Sigmoid colon (tissue), 7 donors: ENCODE data around the gene MED31. TPM values are rescaled to one million over a fixed set of nuclear protein-coding genes. Genes with fewer than 3 reads are reported as not detected.

ENCODE experiments used
- DNase-seq: peaks from one replicate; pipeline ENCODE4 v3.0.0-alpha.2; 2019
- H3K27ac ChIP-seq, 4 donors: fragments of 200-600 bp; sonication (generic); one replicate each; pipeline ENCODE4 v1.5.1; 2016 to 2019; ENCODE audit warnings: mild to moderate bottlenecking in 1 of 4
- H3K27me3 ChIP-seq, 3 donors: fragments of 200-600 bp; sonication (generic); one replicate each; pipeline ENCODE4 v1.5.1; 2019; ENCODE audit warnings: mild to moderate bottlenecking in 1 of 3
- H3K36me3 ChIP-seq, 4 donors: fragments of 200-600 bp; sonication (generic); one replicate each; pipeline ENCODE4 v1.5.1; 2016 to 2019
- H3K4me1 ChIP-seq, 4 donors: fragments of 200-600 bp; sonication (generic); one replicate each; pipeline ENCODE4 v1.5.1; 2017 to 2019
- H3K4me3 ChIP-seq, 4 donors: fragments of 200-600 bp; sonication (generic); one replicate each; pipeline ENCODE4 v1.5.1; 2017 to 2019; ENCODE audit warnings: mild to moderate bottlenecking in 2 of 4, moderate library complexity in 1 of 4
- H3K9me3 ChIP-seq, 4 donors: fragments of 200-600 bp in 3 of 4; sonication (generic) in 3 of 4; one replicate each; pipeline versions ENCODE4 v1.5.1 to v1.6.1; 2013 to 2019
- EP300 ChIP-seq, 4 donors: sonication (generic); formaldehyde crosslinking; IDR thresholded peaks; one replicate each; pipeline ENCODE4 v1.6.1; 2017; ENCODE audit warnings: antibody characterized with exemption in 4 of 4
- POLR2A ChIP-seq, 2 donors: fragments of 450-650 bp; IDR thresholded peaks; one replicate each; pipeline ENCODE4 v1.6.1; 2016; ENCODE audit warnings: antibody characterized with exemption in 2 of 2, mild to moderate bottlenecking in 2 of 2, moderate library complexity in 2 of 2
- POLR2AphosphoS5 ChIP-seq, 4 donors: sonication (generic); formaldehyde crosslinking; IDR thresholded peaks; one replicate each; pipeline ENCODE4 v1.6.1; 2017; ENCODE audit warnings: antibody characterized with exemption in 4 of 4
- WGBS, 2 donors: extraction: QIAGEN DNeasy Blood & Tissue Kit; methylation state at CpG; one replicate each; pipeline ENCODE4 v1.1.7; 2013; 5-methylcytosine and 5-hydroxymethylcytosine counted together
- intact Hi-C: fragments of 100-400 bp; cut with DNase I; formaldehyde crosslinking; loops from one replicate; pipeline ENCODE4 v1.15.1; 2023
- polyA plus RNA-seq, 3 donors: library from polyadenylated mRNA; stranded (reverse); fragments of 200-250 nt; gene quantifications; one replicate each; pipeline ENCODE4 v1.2.3, GENCODE V29; 2013
- total RNA-seq, 4 donors: library from RNA; depleted of rRNA; stranded (reverse); fragments of >200 nt; gene quantifications; one replicate each; pipeline ENCODE4 v1.1.0, GENCODE V29; 2016
- TF ChIP-seq, protein P1 (sequence below), 4 experiments: fragments of 450-650 bp in 3 of 4; fragments of 200-600 bp in 1 of 4; IDR thresholded peaks; one replicate each; pipeline ENCODE4 v1.5.1; 2016 to 2019; ENCODE audit warnings: antibody characterized with exemption in 4 of 4, mild to moderate bottlenecking in 3 of 4, moderate library complexity in 2 of 4
- donor health status: healthy with polysubstance abuse.
- donor health status: Bipolar disorder and iron deficiency.
- donor health status: healthy.

Gene MED31
- total and polyA plus RNA-seq, 7 donors = 2.0 to 24.0 (median 8.6) TPM

DNA sequence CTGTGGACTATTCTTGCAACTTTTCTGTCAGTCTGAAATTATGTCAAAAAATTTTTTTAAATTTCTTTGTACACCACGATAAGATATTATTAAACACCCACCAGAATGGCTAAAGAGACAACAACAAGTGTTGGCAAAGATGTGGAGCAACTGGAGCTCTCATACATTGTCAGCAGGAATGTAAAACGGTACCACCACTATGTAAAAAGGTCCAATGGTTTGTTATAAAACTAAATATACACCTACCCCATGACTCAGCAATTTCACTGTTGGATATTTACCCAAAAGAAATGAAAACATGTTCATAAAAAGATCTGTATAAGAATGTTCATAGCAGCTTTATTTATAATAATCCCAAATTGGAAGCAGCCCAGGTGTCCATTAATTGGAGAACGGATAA, 18.1 kb downstream of the MED31 start:
- Histone ChIP-seq H3K27ac (no peak overlapping the region), H3K9me3 (no peaks in the 10 kb centered on the region), H3K4me3 (no peak overlapping the region), H3K27me3 (no peaks in the 10 kb centered on the region), H3K36me3 (peaks cover 0 to 51% (median 20%) of the 10 kb centered on the region in 4 donors), H3K4me1 (peaks cover 0 to 16% (median 5%) of the 10 kb centered on the region in 4 donors)
- intact Hi-C loops = no loop called here
- TF ChIP-seq EP300 (IDR thresholded peaks at IDR 0.05) (no peak), POLR2AphosphoS5 (IDR thresholded peaks at IDR 0.05) (no peak), POLR2A (IDR thresholded peaks at IDR 0.05) (no peak)
- TF ChIP-seq, protein P1, sequence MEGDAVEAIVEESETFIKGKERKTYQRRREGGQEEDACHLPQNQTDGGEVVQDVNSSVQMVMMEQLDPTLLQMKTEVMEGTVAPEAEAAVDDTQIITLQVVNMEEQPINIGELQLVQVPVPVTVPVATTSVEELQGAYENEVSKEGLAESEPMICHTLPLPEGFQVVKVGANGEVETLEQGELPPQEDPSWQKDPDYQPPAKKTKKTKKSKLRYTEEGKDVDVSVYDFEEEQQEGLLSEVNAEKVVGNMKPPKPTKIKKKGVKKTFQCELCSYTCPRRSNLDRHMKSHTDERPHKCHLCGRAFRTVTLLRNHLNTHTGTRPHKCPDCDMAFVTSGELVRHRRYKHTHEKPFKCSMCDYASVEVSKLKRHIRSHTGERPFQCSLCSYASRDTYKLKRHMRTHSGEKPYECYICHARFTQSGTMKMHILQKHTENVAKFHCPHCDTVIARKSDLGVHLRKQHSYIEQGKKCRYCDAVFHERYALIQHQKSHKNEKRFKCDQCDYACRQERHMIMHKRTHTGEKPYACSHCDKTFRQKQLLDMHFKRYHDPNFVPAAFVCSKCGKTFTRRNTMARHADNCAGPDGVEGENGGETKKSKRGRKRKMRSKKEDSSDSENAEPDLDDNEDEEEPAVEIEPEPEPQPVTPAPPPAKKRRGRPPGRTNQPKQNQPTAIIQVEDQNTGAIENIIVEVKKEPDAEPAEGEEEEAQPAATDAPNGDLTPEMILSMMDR (IDR thresholded peaks at IDR 0.05) = no peak
- DNase-seq = no peak
- 97 to 98% methylated on average over 3 of the region's 3 CpGs for WGBS, 2 donors

GRCh38 chr17:6632530-6632929, 18.9 kb downstream of the MED31 start:
- H3K27me3 ChIP-seq = no peaks in the 10 kb centered on the region
- no peak overlapping the region for H3K4me3 ChIP-seq
- no peak for DNase-seq
- peaks cover 0 to 58% (median 23%) of the 10 kb centered on the region in 4 donors for H3K36me3 ChIP-seq
- TF ChIP-seq, protein P1 (IDR thresholded peaks at IDR 0.05) = no peak
- TF ChIP-seq POLR2A (IDR thresholded peaks at IDR 0.05) = no peak
- no peak for TF ChIP-seq POLR2AphosphoS5 (IDR thresholded peaks at IDR 0.05)
- TF ChIP-seq EP300 (IDR thresholded peaks at IDR 0.05) = no peak
- peaks cover 0 to 9% (median 3%) of the 10 kb centered on the region in 4 donors for H3K4me1 ChIP-seq
- no peak overlapping the region for H3K27ac ChIP-seq
- H3K9me3 ChIP-seq = no peaks in the 10 kb centered on the region
- intact Hi-C loops = no loop called here

GRCh38 chr17:6630390-6630789, 21.0 kb downstream of the MED31 start:
- intact Hi-C loops = no loop called here
- 96 to 98% methylated on average over 1 of the region's 1 CpG for WGBS, 2 donors
- no peak for DNase-seq
- no peak for TF ChIP-seq EP300 (IDR thresholded peaks at IDR 0.05)
- no peak for TF ChIP-seq POLR2A (IDR thresholded peaks at IDR 0.05)
- no peak for TF ChIP-seq POLR2AphosphoS5 (IDR thresholded peaks at IDR 0.05)
- TF ChIP-seq, protein P1 (IDR thresholded peaks at IDR 0.05) = no peak
- no peaks in the 10 kb centered on the region for H3K27me3 ChIP-seq
- no peak overlapping the region for H3K27ac ChIP-seq
- H3K9me3 ChIP-seq = no peaks in the 10 kb centered on the region
- peaks cover 0 to 72% (median 23%) of the 10 kb centered on the region in 4 donors for H3K36me3 ChIP-seq
- H3K4me3 ChIP-seq = no peak overlapping the region
- H3K4me1 ChIP-seq = no peaks in the 10 kb centered on the region

GRCh38 chr17:6627019-6627418, 24.4 kb downstream of the MED31 start:
- no peaks in the 10 kb centered on the region for H3K4me1 ChIP-seq
- no peak for DNase-seq
- intact Hi-C loops = no loop called here
- peaks cover 0 to 66% (median 13%) of the 10 kb centered on the region in 4 donors for H3K36me3 ChIP-seq
- TF ChIP-seq POLR2AphosphoS5 (IDR thresholded peaks at IDR 0.05) = no peak
- TF ChIP-seq POLR2A (IDR thresholded peaks at IDR 0.05) = no peak
- no peak for TF ChIP-seq EP300 (IDR thresholded peaks at IDR 0.05)
- TF ChIP-seq, protein P1 (IDR thresholded peaks at IDR 0.05) = no peak
- no peaks in the 10 kb centered on the region for H3K27me3 ChIP-seq
- WGBS, 2 donors = 33 to 63% methylated on average over 1 of the region's 1 CpG
- H3K9me3 ChIP-seq = no peaks in the 10 kb centered on the region
- no peak overlapping the region for H3K4me3 ChIP-seq
- H3K27ac ChIP-seq = no peak overlapping the region

GRCh38 chr17:6626616-6627015, 24.8 kb downstream of the MED31 start:
- H3K36me3 ChIP-seq = peaks cover 0 to 66% (median 11%) of the 10 kb centered on the region in 4 donors
- no peaks in the 10 kb centered on the region for H3K27me3 ChIP-seq
- H3K4me3 ChIP-seq = no peak overlapping the region
- intact Hi-C loops = no loop called here
- H3K27ac ChIP-seq = no peak overlapping the region
- 80 to 82% methylated on average over 6 of the region's 6 CpGs for WGBS, 2 donors
- no peaks in the 10 kb centered on the region for H3K9me3 ChIP-seq
- no peaks in the 10 kb centered on the region for H3K4me1 ChIP-seq
- DNase-seq = no peak
- TF ChIP-seq POLR2AphosphoS5 (IDR thresholded peaks at IDR 0.05) (no peak), POLR2A (IDR thresholded peaks at IDR 0.05) (no peak), EP300 (IDR thresholded peaks at IDR 0.05) (no peak)
- TF ChIP-seq, protein P1 (IDR thresholded peaks at IDR 0.05) = no peak
